ENCODE measurements around the gene COL23A1.

Gene COL23A1

DNA sequence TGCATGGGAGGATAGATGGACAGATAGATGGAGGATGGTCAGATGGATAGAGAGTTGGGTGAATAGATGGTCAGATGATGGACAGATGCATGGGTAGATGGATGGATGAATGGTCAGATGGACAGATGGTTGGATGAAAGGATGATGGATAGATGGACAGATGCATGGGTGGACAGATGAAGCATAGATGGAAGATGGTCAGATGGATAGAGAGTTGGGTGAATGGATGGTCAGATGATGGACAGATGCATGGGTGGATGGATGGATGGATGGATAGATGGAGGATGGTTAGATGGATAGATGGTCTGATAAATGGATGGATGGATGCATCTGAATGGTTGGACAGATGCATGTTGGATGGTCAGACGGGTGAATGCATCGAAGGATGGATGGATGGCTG lies 70.4 kb downstream of the COL23A1 start:
- H3K4me3 ChIP-seq (replicated peaks; ENCODE audit: low read depth, low read length) = no peak overlapping the region
- no peak for DNase-seq (ENCODE audit: low read depth)
- TF ChIP-seq, protein P1, sequence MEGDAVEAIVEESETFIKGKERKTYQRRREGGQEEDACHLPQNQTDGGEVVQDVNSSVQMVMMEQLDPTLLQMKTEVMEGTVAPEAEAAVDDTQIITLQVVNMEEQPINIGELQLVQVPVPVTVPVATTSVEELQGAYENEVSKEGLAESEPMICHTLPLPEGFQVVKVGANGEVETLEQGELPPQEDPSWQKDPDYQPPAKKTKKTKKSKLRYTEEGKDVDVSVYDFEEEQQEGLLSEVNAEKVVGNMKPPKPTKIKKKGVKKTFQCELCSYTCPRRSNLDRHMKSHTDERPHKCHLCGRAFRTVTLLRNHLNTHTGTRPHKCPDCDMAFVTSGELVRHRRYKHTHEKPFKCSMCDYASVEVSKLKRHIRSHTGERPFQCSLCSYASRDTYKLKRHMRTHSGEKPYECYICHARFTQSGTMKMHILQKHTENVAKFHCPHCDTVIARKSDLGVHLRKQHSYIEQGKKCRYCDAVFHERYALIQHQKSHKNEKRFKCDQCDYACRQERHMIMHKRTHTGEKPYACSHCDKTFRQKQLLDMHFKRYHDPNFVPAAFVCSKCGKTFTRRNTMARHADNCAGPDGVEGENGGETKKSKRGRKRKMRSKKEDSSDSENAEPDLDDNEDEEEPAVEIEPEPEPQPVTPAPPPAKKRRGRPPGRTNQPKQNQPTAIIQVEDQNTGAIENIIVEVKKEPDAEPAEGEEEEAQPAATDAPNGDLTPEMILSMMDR (IDR thresholded peaks at IDR 0.05; ENCODE audit: low read length, missing control alignments) = no peak

DNA sequence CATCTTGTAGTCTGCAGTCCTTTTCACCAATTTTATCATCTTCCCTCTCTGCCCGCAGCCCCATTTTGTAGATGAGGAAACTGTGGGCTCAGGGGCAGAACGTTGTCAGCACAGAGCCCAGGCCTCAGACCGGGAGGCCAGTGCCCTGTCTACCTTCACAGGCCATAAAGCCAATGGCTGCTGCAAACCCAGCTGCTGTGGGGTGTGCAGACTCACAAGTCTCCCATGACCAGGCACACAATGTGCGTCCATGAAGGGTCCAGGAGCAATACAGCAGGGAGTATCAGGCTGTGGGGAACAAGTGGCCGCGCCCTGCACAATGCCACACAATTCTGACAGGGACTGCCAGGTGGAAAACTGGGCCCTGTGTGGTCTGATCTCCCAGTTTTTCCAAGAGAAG lies 71.0 kb downstream of the COL23A1 start:
- TF ChIP-seq, protein P1 (IDR thresholded peaks at IDR 0.05; ENCODE audit: low read length, missing control alignments) = no peak
- DNase-seq (ENCODE audit: low read depth) = no peak
- no peak overlapping the region for H3K4me3 ChIP-seq (replicated peaks; ENCODE audit: low read depth, low read length)

DNA sequence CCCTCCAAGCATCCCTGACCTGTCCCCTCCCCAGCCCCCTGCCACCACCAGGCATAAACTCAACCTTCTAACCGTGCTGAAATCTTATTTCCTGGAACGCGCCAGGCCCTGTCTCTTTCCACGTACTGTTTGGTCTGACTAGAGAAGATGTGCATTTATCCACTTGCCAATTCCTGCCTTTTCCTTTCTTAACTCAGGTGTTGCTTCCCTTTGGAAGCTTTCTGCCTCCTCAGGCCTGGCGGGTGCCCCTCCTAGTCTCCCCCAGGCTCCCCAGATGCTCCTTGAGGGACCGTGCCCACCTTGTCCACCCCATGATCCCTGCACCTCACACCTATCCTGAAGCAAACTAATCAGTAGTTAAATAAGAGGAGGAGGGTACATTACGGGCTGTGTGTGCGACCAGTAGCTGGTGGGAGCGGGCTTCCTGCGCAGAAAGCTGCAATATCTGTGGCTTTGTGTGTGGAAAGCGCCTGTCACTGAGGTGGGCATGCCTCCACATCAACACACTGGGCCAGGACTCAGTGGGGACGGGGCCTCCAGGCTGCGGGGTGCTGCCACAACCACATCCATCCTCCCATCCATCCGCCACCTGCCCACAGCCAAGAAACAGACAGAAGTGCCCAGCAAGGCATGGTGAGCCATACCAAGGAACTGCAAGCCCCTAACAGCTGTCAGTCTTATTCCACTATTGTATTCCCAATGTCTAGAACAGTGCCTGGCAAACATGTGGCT lies 73.5 kb downstream of the COL23A1 start:
- H3K4me3 ChIP-seq (replicated peaks; ENCODE audit: low read depth, low read length) = no peak overlapping the region
- TF ChIP-seq, protein P1 (IDR thresholded peaks at IDR 0.05; ENCODE audit: low read length, missing control alignments) = no peak
- DNase-seq (ENCODE audit: low read depth) = no peak

DNA sequence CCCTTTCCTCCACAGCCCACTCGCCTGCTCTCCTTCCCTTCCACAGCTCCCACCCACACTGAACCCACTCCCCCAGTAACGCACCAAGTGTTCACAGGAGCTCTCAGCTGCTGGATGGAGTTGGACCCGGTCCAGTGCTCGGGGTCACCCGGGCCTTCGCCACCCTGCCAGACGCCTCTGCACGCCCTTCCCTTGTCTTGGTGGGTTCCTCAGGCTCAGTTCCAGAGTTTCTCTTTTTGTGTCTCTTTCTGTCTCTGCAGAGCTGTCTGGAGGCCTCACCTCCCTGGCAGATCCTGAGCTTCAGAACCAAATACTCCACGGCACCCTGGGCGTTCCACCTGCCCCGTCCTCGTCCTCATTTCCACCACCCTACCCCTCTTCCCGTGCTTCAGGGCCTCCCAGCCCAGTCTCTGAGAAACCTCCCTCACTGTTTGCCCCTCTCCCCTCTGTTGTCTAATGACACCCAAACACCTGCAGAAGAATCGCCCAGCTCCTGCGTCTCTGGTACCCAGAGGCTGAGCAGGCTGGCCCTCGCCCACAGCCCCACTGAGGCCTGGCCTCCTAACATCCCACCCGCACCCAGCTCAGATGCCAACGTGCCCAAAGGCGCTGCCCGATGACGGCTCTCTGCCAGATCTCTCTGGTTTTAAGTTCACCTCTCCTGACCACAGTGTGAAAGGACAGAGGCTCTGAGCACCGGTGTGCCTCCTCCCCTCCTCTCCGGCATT lies 74.3 kb downstream of the COL23A1 start:
- no peak overlapping the region for H3K4me3 ChIP-seq (replicated peaks; ENCODE audit: low read depth, low read length)
- TF ChIP-seq, protein P1 (IDR thresholded peaks at IDR 0.05; ENCODE audit: low read length, missing control alignments) = no peak
- no peak for DNase-seq (ENCODE audit: low read depth)

DNA sequence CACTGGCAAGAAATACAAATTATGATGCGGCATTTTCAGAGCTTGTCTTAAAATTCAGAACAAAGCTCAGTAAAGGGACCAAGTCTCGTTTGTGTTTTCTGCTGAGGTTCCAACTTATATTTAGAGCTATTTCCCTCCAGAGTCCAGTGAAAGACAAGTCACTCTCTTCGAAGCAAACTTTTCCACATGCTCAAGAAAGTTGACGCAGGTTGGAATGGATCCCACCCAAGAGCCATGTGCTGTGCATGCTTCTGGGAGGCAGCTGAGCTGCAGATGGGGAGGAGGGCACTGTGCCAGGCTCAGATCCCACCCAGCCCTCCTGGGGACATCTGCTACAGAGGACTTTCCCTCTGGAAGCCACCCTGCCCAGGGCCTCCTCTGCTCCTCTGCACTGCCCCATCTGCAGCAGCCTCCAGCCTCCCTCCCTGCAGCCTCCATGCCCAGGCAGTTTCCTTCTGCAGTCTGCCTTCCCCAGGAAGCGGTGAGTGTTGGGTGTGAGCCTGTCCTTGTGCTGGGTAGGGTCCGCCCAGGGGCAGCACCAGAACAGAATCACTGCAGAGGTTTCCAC lies 75.3 kb downstream of the COL23A1 start:
- DNase-seq (ENCODE audit: low read depth) = no peak
- no peak overlapping the region for H3K4me3 ChIP-seq (replicated peaks; ENCODE audit: low read depth, low read length)
- TF ChIP-seq, protein P1 (IDR thresholded peaks at IDR 0.05; ENCODE audit: low read length, missing control alignments) = no peak

DNA sequence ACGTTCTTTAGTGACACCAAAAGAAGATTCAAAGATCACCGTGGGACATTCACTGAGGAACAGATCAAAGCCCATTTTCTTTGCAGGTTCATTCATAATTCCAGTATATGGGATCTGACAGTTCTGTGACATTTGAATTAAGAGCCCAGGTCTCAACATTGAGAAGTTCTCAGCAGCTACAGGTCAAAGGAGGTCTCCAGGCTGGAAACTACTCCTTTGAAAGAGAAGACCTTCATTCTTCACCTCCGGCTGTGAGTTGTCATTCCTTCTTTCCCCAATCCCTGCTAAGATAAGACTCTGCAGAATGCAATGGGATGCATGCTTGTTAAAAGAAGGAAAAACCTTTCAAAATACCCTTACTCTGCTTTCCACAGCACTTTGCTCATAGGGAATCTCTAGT lies 79.0 kb downstream of the COL23A1 start:
- TF ChIP-seq, protein P1 (IDR thresholded peaks at IDR 0.05; ENCODE audit: low read length, missing control alignments) = no peak
- no peak for DNase-seq (ENCODE audit: low read depth)
- H3K4me3 ChIP-seq (replicated peaks; ENCODE audit: low read depth, low read length) = no peak overlapping the region

All from fibroblast of pulmonary artery (primary cell).